MCF 10A (cell line): ENCODE results near the gene ACTR3. TPM values are rescaled to one million over a fixed set of nuclear protein-coding genes. Genes with fewer than 3 reads are reported as not detected.
A peak's percentile ranks its signal among the peaks of the same experiment; 100 is the strongest.

Experiments
- BruUV-seq: library from RNA; stranded (reverse); fragments of 400-500 nt; replicated peaks from 2 replicates; lab custom pipeline; 2021; lab: Mats Ljungman, UMichigan
- CTCF ChIA-PET: fragments of 300-600 bp; sonication (Branson Sonifier 250); formaldehyde crosslinking; extraction: SDS; loops from one replicate; lab custom pipeline; 2021; ENCODE audit warnings: antibody characterized with exemption, inconsistent platforms; lab: Yijun Ruan, JAX
- POLR2A ChIA-PET: fragments of 300-600, 350-650 bp; sonication (Branson Sonifier 250); formaldehyde crosslinking; extraction: SDS; loops from one replicate; lab custom pipeline; 2020; ENCODE audit warnings: antibody characterized with exemption, inconsistent platforms; lab: Yijun Ruan, JAX
- DNase-seq: peaks from one replicate; pipeline ENCODE4 v3.0.0-alpha.2; 2018; ENCODE audit not compliant: unreplicated experiment
- H3K27ac Mint-ChIP-seq: one replicate; pipeline ENCODE4 v1.8.0; 2022; ENCODE audit warnings: mild to moderate bottlenecking, low read depth, mixed read lengths; ENCODE audit not compliant: unreplicated experiment
- H3K27me3 Mint-ChIP-seq: one replicate; pipeline ENCODE4 v1.8.0; 2022; ENCODE audit warnings: mixed read lengths; ENCODE audit not compliant: insufficient read depth, unreplicated experiment
- H3K36me3 Mint-ChIP-seq: one replicate; pipeline ENCODE4 v1.8.0; 2022; ENCODE audit warnings: mild to moderate bottlenecking, moderate library complexity, mixed read lengths; ENCODE audit not compliant: insufficient read depth, unreplicated experiment
- H3K4me1 Mint-ChIP-seq: one replicate; pipeline ENCODE4 v1.8.0; 2022; ENCODE audit warnings: mixed read lengths; ENCODE audit not compliant: insufficient read depth, unreplicated experiment
- H3K4me3 Mint-ChIP-seq: one replicate; pipeline ENCODE4 v1.8.0; 2022; ENCODE audit warnings: mild to moderate bottlenecking, moderate library complexity, mixed read lengths; ENCODE audit not compliant: unreplicated experiment
- H3K9me3 Mint-ChIP-seq: one replicate; pipeline ENCODE4 v1.8.0; 2022; ENCODE audit warnings: mixed read lengths; ENCODE audit not compliant: unreplicated experiment
- CTCF ChIP-seq: fragments of 200-600 bp; IDR thresholded peaks from one replicate; pipeline ENCODE4 v1.8.0; 2022; ENCODE audit warnings: antibody characterized with exemption, mild to moderate bottlenecking; ENCODE audit not compliant: unreplicated experiment
- intact Hi-C: fragments of 100-400 bp; cut with micrococcal nuclease; formaldehyde crosslinking; loops from 2 replicates; pipeline ENCODE4 v1.14.1; 2022
- total RNA-seq: library from RNA; stranded (reverse); gene quantifications from 2 replicates; pipeline ENCODE4 v1.2.3, GENCODE V29; 2022

Gene ACTR3
- total RNA-seq, 1 experiment from 2014 or later: 311 TPM

GRCh38 chr2:113979191-113980128 is 89.6 kb downstream of the ACTR3 start:
- CTCF ChIA-PET: interaction anchor here (0.6 to 5.8 kb wide), 9 partner anchors 15 to 1104 kb away, joined by 3 to 58 read pairs (median 4); partner anchors contain the start of gene SLC35F5
- intact Hi-C loops: loop anchor here (5.0 kb wide), 1 partner anchor 223 kb away; no protein-coding TSS in a partner anchor
- Mint-ChIP-seq H3K9me3 (no peaks in the 10 kb centered on the region), H3K4me1 (peaks cover 6% of the 10 kb centered on the region), H3K36me3 (peaks cover 13% of the 10 kb centered on the region), H3K27me3 (no peaks in the 10 kb centered on the region), H3K4me3 (no peak overlapping the region), H3K27ac (no peak overlapping the region)
- POLR2A ChIA-PET: no interaction called here
- no peak for DNase-seq
- TF ChIP-seq CTCF: peak; percentile 84
- BruUV-seq: no TSS peak

- no TSS peak for BruUV-seq
- Mint-ChIP-seq H3K27ac (no peak overlapping the region), H3K36me3 (peaks cover 6% of the 10 kb centered on the region), H3K4me3 (no peak overlapping the region), H3K4me1 (peaks cover 6% of the 10 kb centered on the region), H3K27me3 (no peaks in the 10 kb centered on the region), H3K9me3 (no peaks in the 10 kb centered on the region)
- ChIA-PET CTCF (interaction anchor here (0.7 to 5.8 kb wide), 2 partner anchors 570 to 871 kb away, joined by 3 to 58 read pairs; no protein-coding TSS in a partner anchor), POLR2A (no interaction called here)
- intact Hi-C loops: no loop called here
- TF ChIP-seq CTCF: no peak
- peak; percentile 38 for DNase-seq
Measured at GRCh38 chr2:113980946-113981345, 91.1 kb downstream of the ACTR3 start.

- TF ChIP-seq CTCF: no peak
- POLR2A ChIA-PET: no interaction called here
- Mint-ChIP-seq H3K4me1 (peaks cover 6% of the 10 kb centered on the region), H3K4me3 (no peak overlapping the region), H3K27ac (no peak overlapping the region), H3K9me3 (no peaks in the 10 kb centered on the region), H3K27me3 (no peaks in the 10 kb centered on the region), H3K36me3 (peaks cover 6% of the 10 kb centered on the region)
- no TSS peak for BruUV-seq
- intact Hi-C loops: no loop called here
- CTCF ChIA-PET: interaction anchor here (0.6 to 0.7 kb wide), 2 partner anchors 37 to 230 kb away, joined by 4 read pairs; no protein-coding TSS in a partner anchor
- peak; percentile 35 for DNase-seq
Measured at GRCh38 chr2:113981404-113982134, 91.7 kb downstream of the ACTR3 start.
